GM04504 (cell line): ENCODE data around the gene OXTR.

ENCODE experiments used
- DNase-seq: peaks from one replicate; pipeline ENCODE4 v3.0.0-alpha.2; 2012; ENCODE audit warnings: low read depth

Gene OXTR

GRCh38 chr3:8712045-8712907, 57.1 kb downstream of the OXTR start:
- DNase-seq = peak; percentile 67

GRCh38 chr3:8709801-8710507, 59.5 kb downstream of the OXTR start:
- no peak for DNase-seq

GRCh38 chr3:8709287-8709686, 60.1 kb downstream of the OXTR start:
- DNase-seq = no peak

DNA sequence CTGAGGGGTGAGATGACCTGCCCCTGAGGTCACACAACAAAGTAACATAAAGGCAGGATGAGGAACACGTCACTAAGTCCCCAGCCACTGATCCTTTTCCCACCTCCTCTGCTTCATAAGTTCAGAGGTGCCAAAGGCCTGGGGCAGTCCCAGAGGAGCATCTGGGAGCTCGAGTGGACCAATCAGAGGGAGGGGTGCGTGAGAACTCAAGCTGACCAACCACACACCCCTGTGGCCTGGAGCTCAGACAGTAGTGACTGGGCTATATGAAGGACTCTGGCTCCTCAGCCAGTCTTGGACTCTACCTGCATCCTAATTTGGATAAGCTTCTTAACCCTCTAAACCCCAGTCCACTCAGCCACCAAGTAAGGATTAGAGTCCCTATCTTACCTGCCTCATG, 63.8 kb downstream of the OXTR start:
- no peak for DNase-seq

- DNase-seq = no peak
Observed at GRCh38 chr3:8702560-8702959, 66.9 kb downstream of the OXTR start.
